ENCODE data around the gene ACP7. TPM values are rescaled to one million over a fixed set of nuclear protein-coding genes. Genes with fewer than 3 reads are reported as not detected.
"Not testable (repeated sequence)": the region's sequence is repeated elsewhere in the genome, so short reads cannot be mapped to it uniquely, and the experiment has no call there.

ACP7 gene
- total RNA-seq, 1 donor from 2014 or later = not detected

DNA sequence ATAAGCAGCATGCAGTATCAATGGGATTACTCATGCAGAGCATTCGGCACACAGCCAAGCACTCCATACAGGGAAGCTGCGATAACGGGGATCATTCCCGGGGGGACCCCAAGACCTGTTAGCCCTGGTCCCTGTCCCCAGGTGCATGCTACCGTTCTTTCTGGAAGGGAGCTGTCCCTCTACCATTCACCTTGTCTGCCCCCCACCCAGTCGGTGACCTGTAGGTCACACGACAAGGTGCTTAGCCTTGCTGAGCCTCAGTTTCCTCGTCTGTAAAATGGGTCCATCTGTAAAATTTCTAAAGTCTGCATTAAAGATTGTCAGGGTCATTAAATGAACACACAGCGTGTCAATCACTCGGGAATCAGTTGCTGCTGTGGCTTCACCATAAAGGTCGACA, 6.8 kb upstream of the ACP7 start:
- intact Hi-C loops (cut with micrococcal nuclease) = no loop called here

DNA sequence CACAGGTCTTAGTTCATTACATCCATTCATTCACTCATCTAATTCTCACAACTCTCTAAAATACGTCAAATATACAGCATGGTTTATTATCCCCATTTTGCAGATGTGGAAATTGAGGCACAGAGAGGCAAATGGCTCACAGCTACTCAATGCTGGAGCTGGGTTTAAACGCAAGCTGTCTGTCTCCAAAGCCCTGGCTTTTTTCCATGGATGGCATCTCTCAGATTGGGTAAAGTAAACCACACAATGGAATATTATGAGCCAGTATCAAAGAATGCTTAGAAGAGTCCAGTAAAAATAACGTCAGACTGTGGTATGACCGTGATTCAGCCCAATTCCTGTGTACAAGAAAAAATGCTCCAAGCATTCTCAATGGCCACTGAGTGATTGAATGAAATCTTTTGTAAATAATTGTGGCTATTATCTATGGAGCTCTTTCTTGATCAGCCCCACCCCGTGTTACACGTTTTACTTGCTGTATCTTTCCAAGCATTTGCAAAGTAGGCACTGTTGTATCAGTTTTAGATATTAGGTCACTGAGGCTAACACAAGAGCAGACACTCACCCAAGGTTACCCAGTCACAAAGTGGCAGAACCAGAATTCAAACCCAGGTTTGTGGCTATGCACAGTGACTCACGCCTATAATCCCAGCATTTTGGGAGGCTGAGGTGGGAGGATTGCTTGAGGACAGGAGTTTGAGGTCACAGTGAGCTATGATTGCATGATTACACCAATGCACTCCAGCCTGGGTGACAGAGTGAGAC, 5.5 kb upstream of the ACP7 start:
- intact Hi-C loops (cut with micrococcal nuclease) = no loop called here

DNA sequence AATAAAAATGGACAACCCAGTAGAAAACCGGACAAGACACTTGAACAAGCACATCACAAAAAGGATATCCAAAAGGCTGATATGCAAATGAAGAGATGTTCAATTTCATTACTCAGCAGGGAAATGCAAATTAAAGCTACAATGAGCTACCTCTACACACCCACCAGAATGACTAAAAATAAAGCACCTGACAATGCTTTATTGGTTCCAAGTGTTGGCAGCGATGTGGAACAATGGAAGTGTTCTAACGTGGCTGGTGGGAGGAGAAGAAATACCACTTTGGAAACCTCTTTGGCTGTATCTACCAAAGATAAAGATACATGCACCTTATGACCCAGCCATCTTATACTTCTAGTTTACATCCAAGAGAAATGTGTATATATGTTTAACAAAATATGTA, 3.7 kb upstream of the ACP7 start:
- intact Hi-C loops (cut with micrococcal nuclease) = no loop called here

DNA sequence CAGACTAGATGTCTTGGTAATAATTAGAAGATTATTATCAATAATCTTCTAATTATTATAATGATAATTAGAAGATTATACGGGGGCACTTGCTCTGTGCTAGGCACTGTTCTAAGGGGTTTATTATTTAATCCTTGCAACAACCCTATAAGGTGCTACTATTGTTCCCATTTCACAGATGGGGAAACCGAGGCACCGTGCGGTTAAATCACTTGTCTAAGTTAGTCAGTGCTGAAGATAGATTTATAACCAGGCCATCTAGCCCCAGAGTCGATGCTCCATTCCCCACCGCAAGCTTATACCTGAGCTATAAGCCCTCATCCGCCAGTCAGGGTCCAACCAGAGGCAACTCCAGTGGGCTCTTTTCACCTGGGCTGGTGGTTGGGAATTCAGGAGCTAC, 2.0 kb upstream of the ACP7 start:
- intact Hi-C loops (cut with micrococcal nuclease) = no loop called here

- intact Hi-C loops (cut with micrococcal nuclease) = no loop called here
Measured at GRCh38 chr19:39082745-39083598, 1.2 kb upstream of the ACP7 start.

GRCh38 chr19:39083599-39083982, 577 bp upstream of the ACP7 start:
- intact Hi-C loops (cut with micrococcal nuclease) = no loop called here

GRCh38 chr19:39084732-39085080, 538 bp downstream of the ACP7 start:
- intact Hi-C loops (cut with micrococcal nuclease) = no loop called here

DNA sequence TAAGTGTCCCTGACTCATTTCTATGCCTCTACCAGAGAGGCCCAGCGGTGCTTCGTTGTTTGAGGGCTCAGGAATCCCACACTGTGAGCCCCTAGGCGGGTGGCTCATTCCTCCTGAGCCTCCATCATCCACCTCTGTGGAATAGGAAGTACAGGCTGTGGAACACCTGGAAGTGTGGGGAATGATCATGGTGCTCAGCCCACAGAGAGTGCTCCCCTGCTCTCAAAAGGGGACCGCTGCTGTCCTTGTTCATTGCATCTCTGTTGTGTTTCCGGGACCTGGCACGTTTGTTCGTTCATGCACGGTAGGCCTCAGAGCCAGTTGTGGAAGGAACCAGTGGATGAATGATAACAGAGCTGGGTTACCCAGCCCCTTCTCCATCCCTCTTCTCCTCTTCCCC, 1.2 kb downstream of the ACP7 start:
- intact Hi-C loops (cut with micrococcal nuclease) = no loop called here

- intact Hi-C loops (cut with micrococcal nuclease) = no loop called here
Measured at GRCh38 chr19:39086386-39086785, 2.2 kb downstream of the ACP7 start.

- intact Hi-C loops (cut with micrococcal nuclease) = no loop called here
Measured at GRCh38 chr19:39087907-39088686, 3.9 kb downstream of the ACP7 start.

GRCh38 chr19:39090016-39090415, 5.8 kb downstream of the ACP7 start:
- intact Hi-C loops (cut with micrococcal nuclease) = not testable (repeated sequence)

DNA sequence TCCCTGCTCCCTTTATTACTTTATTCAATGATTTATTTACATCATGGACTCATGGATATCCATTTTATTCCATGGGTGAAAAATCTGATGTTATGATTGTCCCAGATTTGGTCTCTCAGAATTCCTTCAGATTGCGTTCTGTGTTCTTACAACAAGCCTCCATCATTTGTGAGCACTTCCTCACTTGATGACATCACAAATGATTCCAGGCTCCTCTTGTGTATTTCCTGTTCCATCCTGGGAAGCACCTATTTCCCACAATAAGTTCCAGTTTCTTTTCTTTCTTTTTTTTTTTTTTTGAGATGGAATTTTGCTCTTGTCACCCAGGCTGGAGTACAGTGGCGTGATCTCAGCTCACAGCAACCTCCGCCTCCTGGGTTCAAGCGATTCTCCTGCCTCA, 6.7 kb downstream of the ACP7 start:
- intact Hi-C loops (cut with micrococcal nuclease) = no loop called here

- intact Hi-C loops (cut with micrococcal nuclease) = not testable (repeated sequence)
Measured at GRCh38 chr19:39095799-39096540, 11.8 kb downstream of the ACP7 start.

DNA sequence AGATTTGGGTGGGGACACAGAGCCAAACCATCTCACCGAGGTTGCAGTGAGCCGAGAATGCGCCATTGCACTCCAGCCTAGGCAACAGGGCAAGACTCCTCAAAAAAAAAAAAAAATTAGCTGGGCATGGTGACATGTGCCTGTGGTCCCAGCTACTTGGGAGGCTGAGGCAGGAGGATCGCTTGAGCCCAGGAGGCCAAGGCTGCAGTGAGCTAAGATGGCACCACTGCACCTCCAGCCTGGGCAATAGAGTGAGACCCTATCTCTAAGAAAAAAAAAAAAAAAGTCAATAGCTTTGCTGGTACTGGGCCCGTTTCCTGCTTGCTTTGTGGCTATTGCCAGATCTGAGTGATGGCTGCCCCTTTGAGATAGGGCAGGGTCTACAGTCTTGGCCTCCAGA, 13.1 kb downstream of the ACP7 start:
- intact Hi-C loops (cut with micrococcal nuclease) = no loop called here

DNA sequence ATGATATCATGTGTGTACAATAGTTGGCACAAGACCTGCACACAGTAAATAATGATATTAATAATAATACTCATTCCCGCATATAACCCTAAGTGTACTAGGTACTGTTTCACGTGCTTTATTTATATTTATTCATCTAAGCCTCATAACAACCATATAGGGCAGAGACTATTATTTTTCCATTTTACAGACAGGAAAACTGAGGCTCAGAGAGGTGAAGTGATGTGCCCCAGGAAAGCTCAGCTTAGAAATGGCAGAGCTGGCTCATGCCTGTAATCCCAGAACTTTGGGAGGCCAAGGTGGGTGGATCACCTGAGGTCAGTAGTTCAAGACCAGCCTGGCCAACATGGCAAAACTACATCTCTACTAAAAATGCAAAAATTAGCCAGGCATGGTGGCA, 13.6 kb downstream of the ACP7 start:
- intact Hi-C loops (cut with micrococcal nuclease) = no loop called here

DNA sequence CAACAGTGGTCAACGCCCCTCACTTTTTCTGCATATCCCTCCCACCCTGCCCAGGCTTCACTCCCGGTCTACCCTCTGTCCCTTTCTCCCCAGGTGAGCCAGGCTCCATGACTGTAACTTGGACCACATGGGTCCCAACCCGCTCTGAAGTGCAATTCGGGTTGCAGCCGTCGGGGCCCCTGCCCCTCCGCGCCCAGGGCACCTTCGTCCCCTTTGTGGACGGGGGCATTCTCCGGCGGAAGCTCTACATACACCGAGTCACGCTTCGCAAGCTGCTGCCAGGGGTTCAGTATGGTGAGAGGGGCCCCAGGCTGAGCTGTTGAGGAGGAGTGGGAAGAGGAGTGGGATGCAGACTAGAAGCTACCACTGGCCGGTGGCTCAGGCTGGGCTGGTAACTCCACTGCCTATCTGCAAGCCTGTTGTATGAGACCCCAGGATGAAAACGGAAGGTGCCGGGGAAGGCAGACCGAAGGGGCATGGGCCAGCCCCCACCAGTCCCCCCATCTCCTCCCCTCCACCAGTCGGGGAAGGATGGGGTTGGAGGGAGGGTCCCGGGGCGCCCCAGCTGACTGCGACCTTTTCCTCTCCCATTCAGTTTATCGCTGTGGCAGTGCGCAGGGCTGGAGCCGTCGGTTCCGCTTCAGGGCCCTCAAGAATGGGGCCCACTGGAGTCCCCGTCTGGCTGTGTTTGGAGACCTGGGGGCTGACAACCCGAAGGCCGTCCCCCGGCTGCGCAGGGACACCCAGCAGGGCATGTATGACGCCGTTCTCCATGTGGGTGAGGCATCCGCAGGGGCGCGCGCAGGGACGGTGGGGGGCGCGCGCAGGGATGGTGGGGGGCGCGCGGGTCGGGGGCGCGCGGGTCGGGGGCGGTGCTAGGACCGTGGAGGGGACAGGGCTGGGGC, 14.4 kb downstream of the ACP7 start:
- intact Hi-C loops (cut with micrococcal nuclease) = no loop called here

GRCh38 chr19:39099341-39099740, 15.2 kb downstream of the ACP7 start:
- intact Hi-C loops (cut with micrococcal nuclease) = no loop called here

DNA sequence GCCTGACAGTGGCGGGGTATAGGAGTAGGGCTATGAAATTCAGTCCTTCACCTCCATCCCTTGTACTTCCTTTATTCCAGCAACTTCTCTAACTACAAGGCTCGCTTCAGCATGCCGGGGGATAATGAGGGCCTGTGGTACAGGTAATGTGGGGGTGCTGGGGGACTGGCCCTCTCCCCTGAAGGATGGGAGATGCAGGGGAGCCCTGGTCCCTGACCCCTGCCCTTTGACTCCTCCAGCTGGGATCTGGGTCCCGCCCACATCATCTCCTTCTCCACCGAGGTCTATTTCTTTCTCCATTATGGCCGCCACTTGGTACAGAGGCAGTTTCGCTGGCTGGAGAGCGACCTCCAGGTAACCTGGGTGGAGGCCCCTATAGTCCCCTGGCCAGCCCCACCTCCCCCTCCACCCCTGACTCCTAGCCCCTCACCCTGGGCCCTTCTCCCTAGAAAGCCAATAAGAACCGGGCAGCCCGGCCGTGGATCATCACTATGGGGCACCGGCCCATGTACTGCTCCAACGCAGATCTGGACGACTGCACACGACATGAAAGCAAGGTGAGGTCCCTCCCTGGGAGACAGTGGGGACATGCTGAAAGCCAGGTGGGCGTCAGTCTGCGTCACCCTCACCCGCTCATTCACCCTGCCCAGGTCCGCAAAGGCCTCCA, 16.5 kb downstream of the ACP7 start:
- intact Hi-C loops (cut with micrococcal nuclease) = no loop called here

- intact Hi-C loops (cut with micrococcal nuclease) = no loop called here
Measured at GRCh38 chr19:39103151-39103550, 19.0 kb downstream of the ACP7 start.

GRCh38 chr19:39104186-39104596, 20.0 kb downstream of the ACP7 start:
- intact Hi-C loops (cut with micrococcal nuclease) = no loop called here
